Medulla oblongata (tissue), 1 donor: Measurements from ENCODE around the gene CELSR2.

Source experiments
- DNase-seq: peaks from one replicate; pipeline ENCODE4 v3.0.0-alpha.2; 2015; ENCODE audit errors: extremely low spot score

The CELSR2 gene

GRCh38 chr1:109252167-109252892 lies 3.0 kb downstream of the CELSR2 start:
- DNase-seq: no peak

GRCh38 chr1:109252893-109253802 lies 3.8 kb downstream of the CELSR2 start:
- peak; percentile 93 for DNase-seq

- DNase-seq: peak; percentile 69
These were observed 4.7 kb downstream of the CELSR2 start for GRCh38 chr1:109253803-109254620.

- no peak for DNase-seq
These were observed 5.3 kb downstream of the CELSR2 start for GRCh38 chr1:109254621-109255096.

- DNase-seq: no peak
These were observed 5.8 kb downstream of the CELSR2 start for GRCh38 chr1:109255097-109255651.

GRCh38 chr1:109255678-109256077 lies 6.3 kb downstream of the CELSR2 start:
- no peak for DNase-seq

GRCh38 chr1:109256085-109256484 lies 6.7 kb downstream of the CELSR2 start:
- no peak for DNase-seq

GRCh38 chr1:109256971-109257681 lies 7.8 kb downstream of the CELSR2 start:
- DNase-seq: no peak

GRCh38 chr1:109257682-109258421 lies 8.5 kb downstream of the CELSR2 start:
- no peak for DNase-seq

GRCh38 chr1:109258481-109259466 lies 9.4 kb downstream of the CELSR2 start:
- no peak for DNase-seq

GRCh38 chr1:109259674-109260557 lies 10.6 kb downstream of the CELSR2 start:
- DNase-seq: no peak

- no peak for DNase-seq
These were observed 11.7 kb downstream of the CELSR2 start for GRCh38 chr1:109261006-109261405.

GRCh38 chr1:109261578-109261977 lies 12.2 kb downstream of the CELSR2 start:
- DNase-seq: no peak

GRCh38 chr1:109262231-109263055 lies 13.1 kb downstream of the CELSR2 start:
- no peak for DNase-seq

- DNase-seq: no peak
These were observed 13.9 kb downstream of the CELSR2 start for GRCh38 chr1:109263234-109263596.

GRCh38 chr1:109263597-109264378 lies 14.4 kb downstream of the CELSR2 start:
- DNase-seq: peak; percentile 95
